CD4-positive, alpha-beta T cell (primary cell): ENCODE data around the gene PLD6. TPM values are rescaled to one million over a fixed set of nuclear protein-coding genes. Genes with fewer than 3 reads are reported as not detected.

ENCODE experiments used
- ATAC-seq: fragments of 200-7000 bp; cut with Tn5 transposase; one replicate; pipeline ENCODE4 v1.10.0; 2022; ENCODE audit warnings: mild to moderate bottlenecking; ENCODE audit not compliant: poor library complexity
- CTCF ChIA-PET: fragments of 350-600 bp; sonication (Branson Sonifier 250); formaldehyde crosslinking; loops from one replicate; lab custom pipeline; 2021; ENCODE audit warnings: antibody characterized with exemption, inconsistent platforms; lab: Charles Lee
- POLR2A ChIA-PET: fragments of 350-600 bp; sonication (Branson Sonifier 250); formaldehyde crosslinking; loops from one replicate; lab custom pipeline; 2021; ENCODE audit warnings: antibody characterized with exemption, inconsistent platforms; lab: Charles Lee
- DNase-seq, 14 experiments: peaks; one replicate each; pipeline ENCODE4 v3.0.0-alpha.2; 2013 to 2020; ENCODE audit warnings: mixed read lengths in 2 of 14
- H3K27ac ChIP-seq, 2 donors: one replicate each; pipeline versions ENCODE4 v1.5.1 to v1.7.0; 2013; ENCODE audit warnings: low read length in 2 of 2, low read depth in 1 of 2, mild to moderate bottlenecking in 1 of 2
- H3K27me3 ChIP-seq, 2 experiments: 1 replicate in 1 of 2; 2 replicates in 1 of 2; pipeline versions ENCODE4 v1.6.1 to v1.7.0; 2013; ENCODE audit warnings: low read length in 2 of 2, control low read depth in 1 of 2, mild to moderate bottlenecking in 1 of 2, moderate library complexity in 1 of 2; ENCODE audit not compliant: insufficient read depth in 2 of 2, control insufficient read depth in 1 of 2
- H3K36me3 ChIP-seq: one replicate; pipeline ENCODE4 v1.6.1; 2013; ENCODE audit warnings: low read length, control low read depth; ENCODE audit not compliant: insufficient read depth
- H3K4me1 ChIP-seq: one replicate; pipeline ENCODE4 v1.6.1; 2013; ENCODE audit warnings: low read length, control low read depth; ENCODE audit not compliant: insufficient read depth
- H3K4me3 ChIP-seq: one replicate; pipeline ENCODE4 v1.5.1; 2013; ENCODE audit warnings: mild to moderate bottlenecking, low read length, moderate library complexity
- H3K9me3 ChIP-seq, 2 experiments: 1 replicate in 1 of 2; 2 replicates in 1 of 2; pipeline versions ENCODE4 v1.6.1 to v1.7.0; 2013; ENCODE audit warnings: low read length in 2 of 2, mild to moderate bottlenecking in 2 of 2, control low read depth in 1 of 2, moderate library complexity in 1 of 2; ENCODE audit not compliant: control insufficient read depth in 1 of 2, insufficient read depth in 1 of 2
- H3K27ac Mint-ChIP-seq: one replicate; pipeline ENCODE4 v1.8.0; 2020; ENCODE audit warnings: mixed read lengths
- H3K27me3 Mint-ChIP-seq: one replicate; pipeline ENCODE4 v1.8.0; 2021; ENCODE audit warnings: mixed read lengths
- H3K36me3 Mint-ChIP-seq: one replicate; pipeline ENCODE4 v1.8.0; 2021; ENCODE audit warnings: low read depth, mixed read lengths
- H3K4me1 Mint-ChIP-seq: one replicate; pipeline ENCODE4 v1.8.0; 2021; ENCODE audit warnings: low read depth, mixed read lengths
- H3K4me3 Mint-ChIP-seq: one replicate; pipeline ENCODE4 v1.8.0; 2020; ENCODE audit warnings: mild to moderate bottlenecking, mixed read lengths
- H3K9me3 Mint-ChIP-seq: one replicate; pipeline ENCODE4 v1.8.0; 2020; ENCODE audit warnings: mixed read lengths
- CTCF ChIP-seq: fragments of 200-600 bp; IDR thresholded peaks from one replicate; pipeline ENCODE4 v1.8.0; 2022; ENCODE audit warnings: antibody characterized with exemption, mild to moderate bottlenecking
- intact Hi-C, 2 experiments: fragments of 100-400 bp; cut with DNase I in 1 of 2; cut with micrococcal nuclease in 1 of 2; formaldehyde crosslinking; loops; one replicate each; pipeline versions ENCODE4 v1.15.1 to v1.9.0; 2023 to 2025; cut with DNase I, micrococcal nuclease
- total RNA-seq, 174 experiments: library from RNA in 2 of 174; stranded (reverse) in 2 of 174; gene quantifications; one replicate each; pipeline ENCODE4 v1.2.3 and lab custom pipeline; 2021 to 2026

The PLD6 gene
- total RNA-seq, 2 experiments from 2014 or later = 7.1 to 7.5 TPM

- POLR2A ChIA-PET = interaction anchor here (0.9 to 3.4 kb wide), 5 partner anchors 10 to 36 kb away, joined by 3 to 17 read pairs (median 4); no protein-coding TSS in a partner anchor
- Mint-ChIP-seq H3K27ac (peak overlapping the region; percentile 92), H3K4me1 (peaks cover 29% of the 10 kb centered on the region), H3K9me3 (no peaks in the 10 kb centered on the region), H3K4me3 (peak overlapping the region; percentile 93), H3K27me3 (no peaks in the 10 kb centered on the region), H3K36me3 (peaks cover 40% of the 10 kb centered on the region)
- peaks cover 34% of the 10 kb centered on the region for H3K4me1 ChIP-seq
- peaks cover 0 to 5% of the 10 kb centered on the region in 2 experiments for H3K9me3 ChIP-seq
- peak overlapping the region; percentile 41 to 53 for H3K27ac ChIP-seq
- peak overlapping the region; percentile 84 for H3K4me3 ChIP-seq
- no peak for TF ChIP-seq CTCF
- H3K36me3 ChIP-seq = peaks cover 24% of the 10 kb centered on the region
- intact Hi-C loops = loop anchor here (1.0 to 10.0 kb wide), 4 partner anchors 22 to 52 kb away; no protein-coding TSS in a partner anchor
- ATAC-seq = no peak
- CTCF ChIA-PET = no interaction called here
- no peak for DNase-seq
- no peaks in the 10 kb centered on the region for H3K27me3 ChIP-seq
Observed at GRCh38 chr17:17204635-17205231, 1.4 kb downstream of the PLD6 start.

- Histone ChIP-seq H3K4me1 (peaks cover 34% of the 10 kb centered on the region), H3K27ac (peak overlapping the region; percentile 15 to 41), H3K36me3 (peaks cover 24% of the 10 kb centered on the region), H3K4me3 (peak overlapping the region; percentile 84), H3K27me3 (no peaks in the 10 kb centered on the region), H3K9me3 (peaks cover 0 to 5% of the 10 kb centered on the region in 2 experiments)
- peaks cover 40% of the 10 kb centered on the region for H3K36me3 Mint-ChIP-seq
- peak in 1 of 14 experiments; percentile 19 for DNase-seq
- intact Hi-C loops = loop anchor here (2.0 to 10.0 kb wide), 2 partner anchors 21 to 49 kb away; no protein-coding TSS in a partner anchor
- POLR2A ChIA-PET = interaction anchor here (0.6 to 1.2 kb wide), 3 partner anchors 9 to 24 kb away, joined by 3 to 4 read pairs (median 3); no protein-coding TSS in a partner anchor
- TF ChIP-seq CTCF = no peak
- CTCF ChIA-PET = no interaction called here
- no peak for ATAC-seq
- peaks cover 29% of the 10 kb centered on the region for H3K4me1 Mint-ChIP-seq
- no peaks in the 10 kb centered on the region for H3K9me3 Mint-ChIP-seq
- peak overlapping the region; percentile 93 for H3K4me3 Mint-ChIP-seq
- peak overlapping the region; percentile 92 for H3K27ac Mint-ChIP-seq
- H3K27me3 Mint-ChIP-seq = no peaks in the 10 kb centered on the region
Observed at GRCh38 chr17:17204041-17204591, 2.0 kb downstream of the PLD6 start.

GRCh38 chr17:17203173-17203730, 2.9 kb downstream of the PLD6 start:
- peaks cover 40% of the 10 kb centered on the region for H3K36me3 Mint-ChIP-seq
- no peak overlapping the region for H3K27ac Mint-ChIP-seq
- peaks cover 29% of the 10 kb centered on the region for H3K4me1 Mint-ChIP-seq
- intact Hi-C loops = loop anchor here in 1 of 2 experiments (10.0 kb wide), 1 partner anchor 48 kb away; no protein-coding TSS in a partner anchor
- Histone ChIP-seq H3K9me3 (peaks cover 0 to 5% of the 10 kb centered on the region in 2 experiments), H3K4me1 (peaks cover 34% of the 10 kb centered on the region), H3K27ac (no peak overlapping the region), H3K36me3 (peaks cover 24% of the 10 kb centered on the region), H3K4me3 (no peak overlapping the region), H3K27me3 (no peaks in the 10 kb centered on the region)
- CTCF ChIA-PET = no interaction called here
- H3K4me3 Mint-ChIP-seq = peak overlapping the region; percentile 58
- ATAC-seq (no peak), DNase-seq (no peak)
- H3K9me3 Mint-ChIP-seq = no peaks in the 10 kb centered on the region
- no peak for TF ChIP-seq CTCF
- POLR2A ChIA-PET = no interaction called here
- no peaks in the 10 kb centered on the region for H3K27me3 Mint-ChIP-seq
